Measurements from ENCODE around the gene LRRC45.
"Not testable (repeated sequence)": the region's sequence is repeated elsewhere in the genome, so short reads cannot be mapped to it uniquely, and the experiment has no call there.

- TF ChIP-seq CTCF (IDR thresholded peaks at IDR 0.05; ENCODE audit: insufficient read depth, low read length); POLR2AphosphoS5 (IDR thresholded peaks at IDR 0.05; ENCODE audit: low read depth); GABPA (IDR thresholded peaks at IDR 0.05; ENCODE audit: low read depth); REST (IDR thresholded peaks at IDR 0.05; ENCODE audit: insufficient replicate concordance, low read depth): not testable (repeated sequence)
These were observed 15.8 kb downstream of the LRRC45 start for GRCh38 chr17:82038796-82039409.

Data from HL-60 (cell line).